A549 (cell line): ENCODE measurements around the gene MSANTD1. TPM values are rescaled to one million over a fixed set of nuclear protein-coding genes. Genes with fewer than 3 reads are reported as not detected.

Source experiments
- ATAC-seq, 2 experiments: fragments of 200-7000 bp in 1 of 2; fragments of >200 bp in 1 of 2; cut with Nextera tagmentation in 1 of 2; cut with Tn5 transposase in 1 of 2; 3 replicates each; pipeline versions ENCODE4 v1.8.0 to v1.9.1; 2018 to 2020; ENCODE audit warnings: mild to moderate bottlenecking in 1 of 2, moderate library complexity in 1 of 2
- CTCF ChIA-PET: fragments of 300-600 bp; sonication (Branson Sonifier 250); formaldehyde crosslinking; extraction: SDS; loops from one replicate; lab custom pipeline; 2021; ENCODE audit warnings: antibody characterized with exemption, inconsistent platforms; lab: Yijun Ruan, JAX
- POLR2A ChIA-PET: fragments of 350-600 bp; formaldehyde crosslinking; extraction: SDS; loops from one replicate; lab custom pipeline; 2021; ENCODE audit warnings: antibody characterized with exemption, inconsistent platforms; lab: Yijun Ruan, JAX
- DNase-seq, 2 experiments: peaks; one replicate each; pipeline versions ENCODE4 v3.0.0 to v3.0.0-alpha.2; 2011 to 2016; ENCODE audit warnings: low read depth in 1 of 2, low spot score in 1 of 2
- FAIRE-seq: peaks from 2 replicates; lab custom pipeline; 2011; peaks lifted over from hg19 to GRCh38; lab: Jason Lieb, UNC
- H3K27ac ChIP-seq, 2 experiments: fragments of >200 bp; sonication (Bioruptor Twin); formaldehyde crosslinking; 3 replicates each; pipeline ENCODE4 v1.5.1; 2016 to 2017
- H3K4me1 ChIP-seq: fragments of >200 bp; sonication (Bioruptor Twin); formaldehyde crosslinking; 3 replicates; pipeline ENCODE4 v1.6.1; 2016
- H3K4me2 ChIP-seq: fragments of >200 bp; sonication (Bioruptor Twin); formaldehyde crosslinking; 3 replicates; pipeline ENCODE4 v1.6.1; 2016
- H3K4me3 ChIP-seq: fragments of >200 bp; sonication (Bioruptor Twin); formaldehyde crosslinking; 3 replicates; pipeline ENCODE4 v1.5.1; 2016
- H3K9me3 ChIP-seq: fragments of >200 bp; sonication (Bioruptor Twin); formaldehyde crosslinking; 3 replicates; pipeline ENCODE4 v1.6.1; 2016
- CBX2 ChIP-seq: fragments of 200-600 bp; sonication (generic); IDR thresholded peaks from 2 replicates; pipeline ENCODE4 v1.6.1; 2016; ENCODE audit warnings: low read depth, mild to moderate bottlenecking, borderline replicate concordance
- CBX8 ChIP-seq: fragments of 200-600 bp; sonication (generic); IDR thresholded peaks from 2 replicates; pipeline ENCODE4 v1.6.1; 2016
- CHD2 ChIP-seq: fragments of 150-350 bp; IDR thresholded peaks from 2 replicates; pipeline ENCODE4 v1.6.1; 2014; ENCODE audit warnings: low read length; ENCODE audit not compliant: partially characterized antibody
- EHF ChIP-seq: fragments of 250-450 bp; sonication (Bioruptor Pico); IDR thresholded peaks from 2 replicates; pipeline ENCODE4 v1.5.0; 2020; ENCODE audit warnings: mild to moderate bottlenecking
- ELK1 ChIP-seq: fragments of 150-350 bp; IDR thresholded peaks from 2 replicates; pipeline ENCODE4 v1.6.1; 2014; ENCODE audit warnings: low read depth, mild to moderate bottlenecking, low read length
- EP300 ChIP-seq, 2 experiments: fragments of >200 bp; sonication (Bioruptor Twin); formaldehyde crosslinking; IDR thresholded peaks; 2 replicates in 1 of 2; 3 replicates in 1 of 2; pipeline ENCODE4 v1.6.1; 2016 to 2017
- HDAC2 ChIP-seq: fragments of 200-600 bp; sonication (generic); IDR thresholded peaks from 2 replicates; pipeline ENCODE4 v1.6.1; 2016
- JUN ChIP-seq, 2 experiments: fragments of >200 bp; sonication (Bioruptor Twin); formaldehyde crosslinking; IDR thresholded peaks; 2 replicates in 1 of 2; 3 replicates in 1 of 2; pipeline ENCODE4 v1.6.1; 2016 to 2017
- MAFK ChIP-seq: fragments of 450-650 bp; IDR thresholded peaks from 2 replicates; pipeline ENCODE4 v1.6.1; 2014; ENCODE audit not compliant: partially characterized antibody
- NFE2L2 ChIP-seq: fragments of 150-350 bp; conservative IDR thresholded peaks from 2 replicates; pipeline ENCODE4 v1.6.1; 2014; ENCODE audit warnings: low read length
- NR3C1 ChIP-seq: fragments of >200 bp; sonication (Bioruptor Twin); formaldehyde crosslinking; IDR thresholded peaks from 3 replicates; pipeline ENCODE4 v1.6.1; 2017
- PHF8 ChIP-seq: fragments of 200-600 bp; sonication (generic); IDR thresholded peaks from 2 replicates; pipeline ENCODE4 v1.6.1; 2016; ENCODE audit warnings: low read depth, mild to moderate bottlenecking, antibody characterized with exemption, moderate library complexity, borderline replicate concordance
- POLR2A ChIP-seq: IDR thresholded peaks from 2 replicates; pipeline ENCODE4 v1.6.1; 2012; ENCODE audit warnings: mild to moderate bottlenecking, low read length
- POLR2AphosphoS2 ChIP-seq: conservative IDR thresholded peaks from 2 replicates; pipeline ENCODE4 v1.6.1; 2012; ENCODE audit warnings: low read length, improper control_type of control experiment, inconsistent platforms
- RAD21 ChIP-seq, 2 experiments: fragments of >200 bp in 1 of 2; sonication (Bioruptor Twin) in 1 of 2; formaldehyde crosslinking in 1 of 2; IDR thresholded peaks in 1 of 2; conservative IDR thresholded peaks in 1 of 2; 2 replicates in 1 of 2; 3 replicates in 1 of 2; pipeline ENCODE4 v1.6.1; 2012 to 2018; ENCODE audit warnings: inconsistent platforms in 1 of 2
- SMC3 ChIP-seq: fragments of >200 bp; sonication (Bioruptor Twin); formaldehyde crosslinking; IDR thresholded peaks from 3 replicates; pipeline ENCODE4 v1.6.1; 2018; ENCODE audit warnings: inconsistent platforms
- TFCP2L1 ChIP-seq: fragments of 250-450 bp; sonication (Bioruptor Pico); IDR thresholded peaks from 2 replicates; pipeline ENCODE4 v1.5.0; 2021; ENCODE audit warnings: mild to moderate bottlenecking
- TP53 ChIP-seq: fragments of 250-450 bp; sonication (Bioruptor Pico); IDR thresholded peaks from 2 replicates; pipeline ENCODE4 v1.5.0; 2021; ENCODE audit warnings: mild to moderate bottlenecking, moderate library complexity
- ZFP36 ChIP-seq: fragments of 450-650 bp; IDR thresholded peaks from 2 replicates; pipeline ENCODE4 v1.6.1; 2014; ENCODE audit warnings: borderline replicate concordance; ENCODE audit not compliant: partially characterized antibody
- ZNF302 ChIP-seq: fragments of 250-450 bp; sonication (Bioruptor Pico); IDR thresholded peaks from 2 replicates; pipeline ENCODE4 v1.9.0; 2021; ENCODE audit warnings: inconsistent platforms, mild to moderate bottlenecking, moderate library complexity
- ZSCAN20 ChIP-seq: fragments of 250-450 bp; sonication (Bioruptor Pico); IDR thresholded peaks from 2 replicates; pipeline ENCODE4 v1.8.0; 2022; ENCODE audit warnings: mild to moderate bottlenecking, moderate library complexity
- WGBS: methylation state at CpG from one replicate; pipeline ENCODE4 v1.1.6; 2017; ENCODE audit errors: missing lambda C conversion rate; 5-methylcytosine and 5-hydroxymethylcytosine counted together
- polyA plus RNA-seq, 4 experiments: library from polyadenylated mRNA; depleted of rRNA in 3 of 4; stranded (reverse); fragments of >200 nt; fragmentation: RNase III in 1 of 4; extraction: RNeasy Plus Mini Kit Qiagen cat#74134 plus additional on column Dnase treatment in 1 of 4; gene quantifications; 2 replicates in 3 of 4; 3 replicates in 1 of 4; pipeline ENCODE4 v1.2.3, GENCODE V29; 2011 to 2017
- TF ChIP-seq, protein P1 (sequence below): fragments of 450-650 bp; IDR thresholded peaks from 2 replicates; pipeline ENCODE4 v1.6.1; 2014; ENCODE audit warnings: antibody characterized with exemption
- TF ChIP-seq, protein P2 (sequence below): fragments of >200 bp; sonication (Bioruptor Twin); formaldehyde crosslinking; IDR thresholded peaks from 3 replicates; pipeline ENCODE4 v1.6.1; 2016
- TF ChIP-seq, protein P3 (sequence below): fragments of >200 bp; sonication (Bioruptor Twin); formaldehyde crosslinking; IDR thresholded peaks from 3 replicates; pipeline ENCODE4 v1.5.1; 2016
- TF ChIP-seq, protein P4 (sequence below): IDR thresholded peaks from 2 replicates; pipeline ENCODE4 v1.6.1; 2012; ENCODE audit warnings: low read depth, borderline replicate concordance
- TF ChIP-seq, protein P5 (sequence below): IDR thresholded peaks from 2 replicates; pipeline ENCODE4 v1.6.1; 2012

Gene MSANTD1
- polyA plus RNA-seq, 2 of the 4 experiments (the other 2 are of a cell fraction): 0.08 to 0.12 TPM

GRCh38 chr4:3245676-3246075 lies 3.3 kb upstream of the MSANTD1 start:
- POLR2A ChIA-PET: no interaction called here
- Histone ChIP-seq H3K4me3 (no peak overlapping the region), H3K4me1 (no peaks in the 10 kb centered on the region), H3K9me3 (no peaks in the 10 kb centered on the region), H3K27ac (no peak overlapping the region), H3K4me2 (no peak overlapping the region)
- CTCF ChIA-PET: interaction anchor here (0.6 to 1.2 kb wide), 2 partner anchors 52 to 86 kb away, joined by 3 read pairs; no protein-coding TSS in a partner anchor
- no peak for DNase-seq
- FAIRE-seq: no peak
- WGBS: no CpG with 5 or more reads among the region's 6 CpGs
- no peak for TF ChIP-seq TP53 (CRISPR knock-in tag)
- TF ChIP-seq ZNF302 (CRISPR knock-in tag): no peak
- TF ChIP-seq SMC3: no peak
- TF ChIP-seq JUN (IDR thresholded peaks at IDR 0.05): no peak
- TF ChIP-seq RAD21 (conservative IDR thresholded peaks at IDR 0.05 in 1 of 2, IDR thresholded peaks at IDR 0.05 in 1 of 2): no peak
- TF ChIP-seq CHD2: no peak
- no peak for TF ChIP-seq CBX8
- TF ChIP-seq MAFK: no peak
- no peak for TF ChIP-seq POLR2AphosphoS2
- TF ChIP-seq, protein P1, sequence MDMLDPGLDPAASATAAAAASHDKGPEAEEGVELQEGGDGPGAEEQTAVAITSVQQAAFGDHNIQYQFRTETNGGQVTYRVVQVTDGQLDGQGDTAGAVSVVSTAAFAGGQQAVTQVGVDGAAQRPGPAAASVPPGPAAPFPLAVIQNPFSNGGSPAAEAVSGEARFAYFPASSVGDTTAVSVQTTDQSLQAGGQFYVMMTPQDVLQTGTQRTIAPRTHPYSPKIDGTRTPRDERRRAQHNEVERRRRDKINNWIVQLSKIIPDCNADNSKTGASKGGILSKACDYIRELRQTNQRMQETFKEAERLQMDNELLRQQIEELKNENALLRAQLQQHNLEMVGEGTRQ: no peak
- TF ChIP-seq CBX2: no peak
- TF ChIP-seq, protein P2, sequence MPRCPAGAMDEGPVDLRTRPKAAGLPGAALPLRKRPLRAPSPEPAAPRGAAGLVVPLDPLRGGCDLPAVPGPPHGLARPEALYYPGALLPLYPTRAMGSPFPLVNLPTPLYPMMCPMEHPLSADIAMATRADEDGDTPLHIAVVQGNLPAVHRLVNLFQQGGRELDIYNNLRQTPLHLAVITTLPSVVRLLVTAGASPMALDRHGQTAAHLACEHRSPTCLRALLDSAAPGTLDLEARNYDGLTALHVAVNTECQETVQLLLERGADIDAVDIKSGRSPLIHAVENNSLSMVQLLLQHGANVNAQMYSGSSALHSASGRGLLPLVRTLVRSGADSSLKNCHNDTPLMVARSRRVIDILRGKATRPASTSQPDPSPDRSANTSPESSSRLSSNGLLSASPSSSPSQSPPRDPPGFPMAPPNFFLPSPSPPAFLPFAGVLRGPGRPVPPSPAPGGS: no peak
- TF ChIP-seq ZSCAN20: no peak
- no peak for TF ChIP-seq EHF (CRISPR knock-in tag)
- no peak for TF ChIP-seq EP300 (IDR thresholded peaks at IDR 0.05)
- ATAC-seq: no peak

GRCh38 chr4:3246458-3247398 lies 2.2 kb upstream of the MSANTD1 start:
- no peak for TF ChIP-seq NR3C1
- no peak for TF ChIP-seq TFCP2L1
- no peak for TF ChIP-seq HDAC2
- TF ChIP-seq ZFP36: no peak
- WGBS: 100% methylated on average over 2 of the region's 16 CpGs
- Histone ChIP-seq H3K4me2 (no peak overlapping the region), H3K4me1 (no peaks in the 10 kb centered on the region), H3K9me3 (no peaks in the 10 kb centered on the region), H3K27ac (no peak overlapping the region), H3K4me3 (no peak overlapping the region)
- CTCF ChIA-PET: interaction anchor here (0.6 to 1.5 kb wide), 3 partner anchors 9 to 87 kb away, joined by 3 read pairs; no protein-coding TSS in a partner anchor
- no peak for DNase-seq
- FAIRE-seq: no peak
- ATAC-seq: peak; percentile 42 to 58; a peak in 3 of 6 replicates
- POLR2A ChIA-PET: no interaction called here

DNA sequence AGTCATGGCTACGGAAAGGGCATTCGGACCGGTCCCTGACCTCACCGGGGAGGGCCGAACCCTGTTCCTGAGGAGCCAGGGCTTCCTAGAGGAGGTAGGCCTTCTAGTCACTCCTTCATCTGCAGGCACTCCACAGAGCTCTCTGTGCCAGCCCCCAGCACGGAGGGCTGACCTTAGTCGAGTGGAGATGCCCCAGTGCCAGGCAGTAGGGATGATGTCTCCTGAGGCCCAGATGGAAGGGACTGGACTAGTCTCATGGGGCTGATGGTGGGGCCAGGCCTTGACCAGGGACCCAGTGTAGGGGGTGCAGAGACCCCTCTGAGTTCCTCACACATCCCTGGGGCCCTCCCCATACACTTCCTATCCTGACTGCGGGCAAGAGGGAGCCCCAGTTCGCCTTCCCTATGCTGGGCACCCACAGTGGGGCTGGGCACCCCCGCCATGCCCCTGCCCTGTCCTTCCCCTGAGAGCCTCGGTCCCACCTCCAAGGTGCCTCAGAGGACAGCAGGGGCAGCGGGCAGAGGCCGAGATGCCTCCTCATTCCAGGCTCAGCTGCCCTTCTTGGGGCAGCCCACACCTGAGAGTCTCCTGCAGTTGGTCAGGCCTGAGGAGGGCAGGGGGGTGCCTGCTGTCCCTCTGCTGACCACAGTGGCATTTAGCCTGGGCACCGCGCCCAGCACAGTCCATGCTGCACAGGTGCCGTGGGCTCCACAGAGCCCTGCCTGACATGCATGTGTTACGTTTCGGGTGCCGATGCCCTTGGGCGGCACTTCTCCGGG lies 1.4 kb upstream of the MSANTD1 start:
- no peak overlapping the region for H3K4me2 ChIP-seq
- WGBS: 88% methylated on average over 8 of the region's 21 CpGs
- TF ChIP-seq NFE2L2 (no peak), CBX2 (no peak), PHF8 (no peak), ELK1 (no peak), POLR2A (no peak)
- TF ChIP-seq, protein P3, sequence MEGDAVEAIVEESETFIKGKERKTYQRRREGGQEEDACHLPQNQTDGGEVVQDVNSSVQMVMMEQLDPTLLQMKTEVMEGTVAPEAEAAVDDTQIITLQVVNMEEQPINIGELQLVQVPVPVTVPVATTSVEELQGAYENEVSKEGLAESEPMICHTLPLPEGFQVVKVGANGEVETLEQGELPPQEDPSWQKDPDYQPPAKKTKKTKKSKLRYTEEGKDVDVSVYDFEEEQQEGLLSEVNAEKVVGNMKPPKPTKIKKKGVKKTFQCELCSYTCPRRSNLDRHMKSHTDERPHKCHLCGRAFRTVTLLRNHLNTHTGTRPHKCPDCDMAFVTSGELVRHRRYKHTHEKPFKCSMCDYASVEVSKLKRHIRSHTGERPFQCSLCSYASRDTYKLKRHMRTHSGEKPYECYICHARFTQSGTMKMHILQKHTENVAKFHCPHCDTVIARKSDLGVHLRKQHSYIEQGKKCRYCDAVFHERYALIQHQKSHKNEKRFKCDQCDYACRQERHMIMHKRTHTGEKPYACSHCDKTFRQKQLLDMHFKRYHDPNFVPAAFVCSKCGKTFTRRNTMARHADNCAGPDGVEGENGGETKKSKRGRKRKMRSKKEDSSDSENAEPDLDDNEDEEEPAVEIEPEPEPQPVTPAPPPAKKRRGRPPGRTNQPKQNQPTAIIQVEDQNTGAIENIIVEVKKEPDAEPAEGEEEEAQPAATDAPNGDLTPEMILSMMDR: no peak
- TF ChIP-seq, protein P4, sequence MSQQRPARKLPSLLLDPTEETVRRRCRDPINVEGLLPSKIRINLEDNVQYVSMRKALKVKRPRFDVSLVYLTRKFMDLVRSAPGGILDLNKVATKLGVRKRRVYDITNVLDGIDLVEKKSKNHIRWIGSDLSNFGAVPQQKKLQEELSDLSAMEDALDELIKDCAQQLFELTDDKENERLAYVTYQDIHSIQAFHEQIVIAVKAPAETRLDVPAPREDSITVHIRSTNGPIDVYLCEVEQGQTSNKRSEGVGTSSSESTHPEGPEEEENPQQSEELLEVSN: no peak
- TF ChIP-seq, protein P5, sequence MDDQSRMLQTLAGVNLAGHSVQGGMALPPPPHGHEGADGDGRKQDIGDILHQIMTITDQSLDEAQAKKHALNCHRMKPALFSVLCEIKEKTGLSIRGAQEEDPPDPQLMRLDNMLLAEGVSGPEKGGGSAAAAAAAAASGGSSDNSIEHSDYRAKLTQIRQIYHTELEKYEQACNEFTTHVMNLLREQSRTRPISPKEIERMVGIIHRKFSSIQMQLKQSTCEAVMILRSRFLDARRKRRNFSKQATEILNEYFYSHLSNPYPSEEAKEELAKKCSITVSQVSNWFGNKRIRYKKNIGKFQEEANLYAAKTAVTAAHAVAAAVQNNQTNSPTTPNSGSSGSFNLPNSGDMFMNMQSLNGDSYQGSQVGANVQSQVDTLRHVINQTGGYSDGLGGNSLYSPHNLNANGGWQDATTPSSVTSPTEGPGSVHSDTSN: no peak
- no peak overlapping the region for H3K4me3 ChIP-seq
- ChIA-PET POLR2A (no interaction called here), CTCF (interaction anchor here (1.0 to 1.5 kb wide), 2 partner anchors 10 to 232 kb away, joined by 3 read pairs; no protein-coding TSS in a partner anchor)
- DNase-seq (no peak), FAIRE-seq (no peak), ATAC-seq (no peak)
- H3K27ac ChIP-seq: no peak overlapping the region
- H3K9me3 ChIP-seq: no peaks in the 10 kb centered on the region
- no peaks in the 10 kb centered on the region for H3K4me1 ChIP-seq
